Measurements from ENCODE around the gene RGMA. TPM values are rescaled to one million over a fixed set of nuclear protein-coding genes. Genes with fewer than 3 reads are reported as not detected.

RGMA gene
- total and polyA plus RNA-seq, 2 of the 8 experiments (the other 6 are each of a cell fraction or from before 2014, with no cell fraction given) = 19.9 to 39.8 TPM

GRCh38 chr15:93087825-93088199 lies 1.2 kb downstream of the RGMA start:
- WGBS, 2 experiments (ENCODE audit: extremely low coverage in 1 of 2, insufficient coverage in 1 of 2, insufficient read length in 1 of 2, insufficient replicate concordance in 2 of 2, low coverage in 1 of 2, low lambda C conversion rate in 2 of 2, missing lambda C conversion rate in 1 of 2) = 7% methylated on average over 14 of the region's 14 CpGs; no CpG with 5 or more reads in 1 of the 2 experiments
- ChIA-PET CTCF (ENCODE audit: partially characterized antibody) (interaction anchor here (0.7 to 3.6 kb wide), 75 partner anchors 9 to 1032 kb away, joined by 3 to 41 read pairs (median 4); no protein-coding TSS in a partner anchor), POLR2A (ENCODE audit: partially characterized antibody) (interaction anchor here (0.9 to 1.5 kb wide), 3 partner anchors 16 to 243 kb away, joined by 4 to 6 read pairs (median 6); no protein-coding TSS in a partner anchor)
- Histone ChIP-seq H3K27me3 (replicated peaks in 1 of 4; ENCODE audit: control insufficient read depth in 3 of 4, extremely low read depth in 1 of 4, insufficient read depth in 3 of 4, low read length in 3 of 4) (peaks cover 11 to 42% (median 37%) of the 10 kb centered on the region in 4 experiments), H3K4me2 (ENCODE audit: insufficient read depth in 1 of 2, low read depth in 2 of 2, low read length in 2 of 2) (peak overlapping the region; percentile 81 to 90), H3K23ac (ENCODE audit: insufficient read length) (no peak overlapping the region), H3K79me2 (ENCODE audit: control insufficient read depth in 1 of 2, insufficient read depth in 2 of 2, low read length in 2 of 2) (peaks cover 0 to 18% of the 10 kb centered on the region in 2 experiments; a peak in 2 of 4 replicates), H3K23me2 (ENCODE audit: low read depth, low read length) (peaks cover 19% of the 10 kb centered on the region; the same call in 1 of the 2 replicates), H3K27ac (ENCODE audit: low read depth, low read length) (no peak overlapping the region), H4K8ac (ENCODE audit: extremely low read depth, insufficient read depth, low read length) (no peak overlapping the region), H2BK5ac (ENCODE audit: low read depth, low read length) (no peak overlapping the region), H3K4me1 (replicated peaks in 1 of 4; ENCODE audit: control insufficient read depth in 3 of 4, insufficient read depth in 4 of 4, low read length in 3 of 4) (peaks cover 0 to 12% (median 1%) of the 10 kb centered on the region in 4 experiments; a peak in 6 of 7 replicates), H3K4ac (replicated peaks; ENCODE audit: insufficient read length, low read depth, low read length) (peak overlapping the region; percentile 38), H4K5ac (ENCODE audit: insufficient read length, low read depth, low read length) (no peak overlapping the region), H2BK120ac (replicated peaks; ENCODE audit: low read depth, low read length) (no peak overlapping the region), H2AK5ac (ENCODE audit: low read depth, low read length) (no peak overlapping the region), H3K9ac (replicated peaks in 1 of 4; ENCODE audit: extremely low read depth in 1 of 4, low read depth in 3 of 4, low read length in 3 of 4) (peak overlapping the region in 1 of 4 experiments; percentile 10; a peak in 2 of 7 replicates), H2BK15ac (ENCODE audit: low read length) (no peak overlapping the region), H4K20me1 (replicated peaks in 1 of 2; ENCODE audit: control insufficient read depth in 1 of 2, insufficient read depth in 2 of 2, low read length in 2 of 2) (peaks cover 0 to 4% of the 10 kb centered on the region in 2 experiments), H2BK12ac (ENCODE audit: low read depth, low read length) (no peak overlapping the region), H3K4me3 (ENCODE audit: extremely low read depth in 1 of 4, insufficient read depth in 2 of 4, low read depth in 3 of 4, low read length in 4 of 4) (peak overlapping the region; percentile 54 to 75 (median 63)), H2AFZ (ENCODE audit: low read length) (no peak overlapping the region; the same call in 1 of the 2 replicates), H3K36me3 (ENCODE audit: control insufficient read depth in 2 of 4, insufficient read depth in 4 of 4, low read length in 3 of 4) (no peaks in the 10 kb centered on the region), H4K91ac (replicated peaks; ENCODE audit: insufficient read length, low read length) (no peak overlapping the region), H3K9me3 (ENCODE audit: insufficient read depth in 2 of 2, low read depth in 1 of 2, low read length in 1 of 2) (no peaks in the 10 kb centered on the region), H3K18ac (ENCODE audit: extremely low read depth, low read length) (peak overlapping the region; percentile 11; the same call in 1 of the 2 replicates), H3K14ac (ENCODE audit: insufficient read length) (no peak overlapping the region), H2BK20ac (ENCODE audit: low read length) (no peak overlapping the region; the same call in 1 of the 2 replicates), H3K56ac (replicated peaks; ENCODE audit: insufficient read length, low read depth, low read length) (no peak overlapping the region), H3K79me1 (ENCODE audit: low read depth, low read length) (0 out of 2 replicates have a peak, but pooled peaks cover 2% of the 10 kb centered on the region)
- DNase-seq (ENCODE audit: low read depth in 1 of 2, low spot score in 2 of 2) (peak; percentile 61 to 84), FAIRE-seq (peak; percentile 86)
- TF ChIP-seq CTCF (IDR thresholded peaks at IDR 0.05; ENCODE audit: control extremely low read depth in 1 of 3, insufficient read depth in 1 of 3, low read depth in 1 of 3, low read length in 3 of 3) (peak; percentile 72 to 90 (median 87)), RAD21 (IDR thresholded peaks at IDR 0.05 in 1 of 2, conservative IDR thresholded peaks at IDR 0.05 in 1 of 2; ENCODE audit: low read depth in 2 of 2, low read length in 2 of 2) (peak; percentile 90 to 93), TAF1 (IDR thresholded peaks at IDR 0.05; ENCODE audit: low read depth, low read length) (0 out of 2 replicates have a peak, but pooled peaks have one; percentile 3), FOSL1 (IDR thresholded peaks at IDR 0.05; ENCODE audit: insufficient read depth, low read depth, low read length) (no peak), E2F6 (IDR thresholded peaks at IDR 0.05) (peak; percentile 96), SUZ12 (IDR thresholded peaks at IDR 0.05; ENCODE audit: low read length) (no peak), TEAD4 (IDR thresholded peaks at IDR 0.05; ENCODE audit: low read depth, low read length) (peak; percentile 46; the same call in 1 of the 2 replicates)
- TF ChIP-seq, protein P1, sequence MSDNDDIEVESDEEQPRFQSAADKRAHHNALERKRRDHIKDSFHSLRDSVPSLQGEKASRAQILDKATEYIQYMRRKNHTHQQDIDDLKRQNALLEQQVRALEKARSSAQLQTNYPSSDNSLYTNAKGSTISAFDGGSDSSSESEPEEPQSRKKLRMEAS (IDR thresholded peaks at IDR 0.05) = peak; percentile 90

Measured in H1 (cell line).